IPS-18a (cell line): Measurements from ENCODE around the gene POU2F3.

Experiments
- H3K27ac ChIP-seq: one replicate; pipeline ENCODE4 v1.5.1; 2013; ENCODE audit warnings: low read length
- H3K27me3 ChIP-seq: one replicate; pipeline ENCODE4 v1.6.1; 2013; ENCODE audit warnings: mild to moderate bottlenecking, low read length; ENCODE audit not compliant: control insufficient read depth, insufficient read depth
- H3K36me3 ChIP-seq: one replicate; pipeline ENCODE4 v1.6.1; 2013; ENCODE audit warnings: low read depth, low read length; ENCODE audit not compliant: control insufficient read depth
- H3K4me1 ChIP-seq: one replicate; pipeline ENCODE4 v1.6.1; 2013; ENCODE audit warnings: low read depth, low read length; ENCODE audit not compliant: control insufficient read depth
- H3K4me3 ChIP-seq: one replicate; pipeline ENCODE4 v1.5.1; 2013; ENCODE audit warnings: low read length
- H3K9ac ChIP-seq: one replicate; pipeline ENCODE4 v1.6.1; 2013; ENCODE audit warnings: mild to moderate bottlenecking, low read length, moderate library complexity
- H3K9me3 ChIP-seq: one replicate; pipeline ENCODE4 v1.6.1; 2013; ENCODE audit warnings: low read depth, low read length; ENCODE audit not compliant: control insufficient read depth

The POU2F3 gene

GRCh38 chr11:120342226-120342625, 102.3 kb downstream of the POU2F3 start:
- no peak overlapping the region for H3K27ac ChIP-seq
- H3K9me3 ChIP-seq = no peaks in the 10 kb centered on the region
- no peak overlapping the region for H3K4me3 ChIP-seq
- no peaks in the 10 kb centered on the region for H3K36me3 ChIP-seq
- H3K4me1 ChIP-seq = peaks cover 22% of the 10 kb centered on the region
- no peak overlapping the region for H3K9ac ChIP-seq
- H3K27me3 ChIP-seq = no peaks in the 10 kb centered on the region

GRCh38 chr11:120342678-120343077, 102.7 kb downstream of the POU2F3 start:
- Histone ChIP-seq H3K27me3 (no peaks in the 10 kb centered on the region), H3K27ac (no peak overlapping the region), H3K4me3 (no peak overlapping the region), H3K4me1 (peaks cover 21% of the 10 kb centered on the region), H3K9ac (no peak overlapping the region), H3K36me3 (no peaks in the 10 kb centered on the region), H3K9me3 (no peaks in the 10 kb centered on the region)

GRCh38 chr11:120343429-120343828, 103.5 kb downstream of the POU2F3 start:
- no peak overlapping the region for H3K9ac ChIP-seq
- peaks cover 14% of the 10 kb centered on the region for H3K4me1 ChIP-seq
- H3K27me3 ChIP-seq = no peaks in the 10 kb centered on the region
- no peaks in the 10 kb centered on the region for H3K36me3 ChIP-seq
- H3K27ac ChIP-seq = no peak overlapping the region
- H3K9me3 ChIP-seq = no peaks in the 10 kb centered on the region
- no peak overlapping the region for H3K4me3 ChIP-seq

DNA sequence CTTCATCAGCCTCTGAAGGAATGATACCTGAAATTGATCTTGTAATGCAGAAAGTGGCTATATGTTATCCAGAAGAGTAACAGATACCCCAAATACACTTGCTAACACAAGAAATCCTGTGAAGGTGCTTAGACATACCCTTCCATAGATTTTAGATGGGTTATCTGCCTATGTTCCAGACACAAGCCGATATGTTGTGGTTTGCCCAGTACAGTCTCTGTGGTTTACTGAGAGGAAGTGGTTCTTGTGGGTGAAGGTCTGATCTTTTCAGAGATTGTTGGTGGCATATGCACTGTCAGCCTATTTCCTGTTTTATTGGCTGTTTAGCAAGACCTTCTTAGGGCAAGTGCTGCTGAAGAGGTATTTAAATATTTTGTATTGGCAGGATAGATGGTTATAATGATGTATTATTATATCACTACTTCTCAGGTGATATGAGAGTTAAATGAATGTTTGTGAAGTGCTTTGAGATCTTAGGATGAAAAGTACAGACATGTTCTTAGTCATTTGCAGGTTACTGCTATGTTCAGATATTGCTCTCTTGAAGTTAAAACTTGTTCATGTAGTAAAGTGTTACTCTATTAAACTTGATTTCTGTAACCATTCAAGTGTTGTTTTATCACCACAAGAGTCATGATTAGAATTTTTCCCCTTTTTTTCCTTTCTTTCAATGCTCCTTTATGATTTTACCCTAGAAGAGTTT, 104.5 kb downstream of the POU2F3 start:
- H3K4me1 ChIP-seq = peaks cover 7% of the 10 kb centered on the region
- H3K27me3 ChIP-seq = no peaks in the 10 kb centered on the region
- H3K9me3 ChIP-seq = no peaks in the 10 kb centered on the region
- no peaks in the 10 kb centered on the region for H3K36me3 ChIP-seq
- H3K27ac ChIP-seq = no peak overlapping the region
- H3K9ac ChIP-seq = no peak overlapping the region
- H3K4me3 ChIP-seq = no peak overlapping the region

GRCh38 chr11:120346233-120346632, 106.3 kb downstream of the POU2F3 start:
- no peak overlapping the region for H3K27ac ChIP-seq
- no peaks in the 10 kb centered on the region for H3K27me3 ChIP-seq
- H3K9me3 ChIP-seq = no peaks in the 10 kb centered on the region
- H3K9ac ChIP-seq = no peak overlapping the region
- peaks cover 5% of the 10 kb centered on the region for H3K4me1 ChIP-seq
- H3K4me3 ChIP-seq = no peak overlapping the region
- H3K36me3 ChIP-seq = no peaks in the 10 kb centered on the region

GRCh38 chr11:120350637-120351036, 110.7 kb downstream of the POU2F3 start:
- Histone ChIP-seq H3K27ac (no peak overlapping the region), H3K4me1 (peaks cover 6% of the 10 kb centered on the region), H3K36me3 (no peaks in the 10 kb centered on the region), H3K4me3 (no peak overlapping the region), H3K9ac (no peak overlapping the region), H3K9me3 (no peaks in the 10 kb centered on the region), H3K27me3 (no peaks in the 10 kb centered on the region)

- no peaks in the 10 kb centered on the region for H3K27me3 ChIP-seq
- H3K9me3 ChIP-seq = no peaks in the 10 kb centered on the region
- H3K4me3 ChIP-seq = no peak overlapping the region
- H3K36me3 ChIP-seq = no peaks in the 10 kb centered on the region
- no peak overlapping the region for H3K27ac ChIP-seq
- no peak overlapping the region for H3K9ac ChIP-seq
- peaks cover 6% of the 10 kb centered on the region for H3K4me1 ChIP-seq
These were observed 112.5 kb downstream of the POU2F3 start for GRCh38 chr11:120352405-120352804.

DNA sequence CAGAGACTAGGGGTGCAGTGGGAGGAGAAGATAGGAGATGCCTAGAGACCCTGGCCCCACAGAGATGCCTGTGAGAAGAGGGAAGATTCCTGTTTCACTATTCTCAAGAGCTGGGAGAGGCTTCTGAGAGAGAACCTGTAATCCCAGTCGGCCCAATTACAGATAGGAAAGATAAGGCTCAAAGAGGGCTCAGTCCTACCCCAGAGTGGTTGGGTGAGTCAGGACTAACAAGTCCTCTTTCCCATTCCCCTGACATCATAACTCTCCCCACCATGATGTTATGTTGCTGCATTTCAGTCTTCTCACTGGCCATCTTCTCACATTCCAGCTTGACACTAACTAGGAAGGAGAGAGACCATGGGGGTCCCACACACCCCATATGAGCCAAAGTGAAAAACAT, 114.1 kb downstream of the POU2F3 start:
- H3K27ac ChIP-seq = no peak overlapping the region
- H3K36me3 ChIP-seq = no peaks in the 10 kb centered on the region
- H3K9me3 ChIP-seq = no peaks in the 10 kb centered on the region
- H3K4me1 ChIP-seq = peaks cover 6% of the 10 kb centered on the region
- H3K9ac ChIP-seq = no peak overlapping the region
- H3K4me3 ChIP-seq = no peak overlapping the region
- H3K27me3 ChIP-seq = no peaks in the 10 kb centered on the region

- Histone ChIP-seq H3K9me3 (no peaks in the 10 kb centered on the region), H3K27ac (no peak overlapping the region), H3K4me1 (peaks cover 6% of the 10 kb centered on the region), H3K36me3 (no peaks in the 10 kb centered on the region), H3K27me3 (no peaks in the 10 kb centered on the region), H3K9ac (no peak overlapping the region), H3K4me3 (no peak overlapping the region)
These were observed 114.8 kb downstream of the POU2F3 start for GRCh38 chr11:120354779-120355178.

DNA sequence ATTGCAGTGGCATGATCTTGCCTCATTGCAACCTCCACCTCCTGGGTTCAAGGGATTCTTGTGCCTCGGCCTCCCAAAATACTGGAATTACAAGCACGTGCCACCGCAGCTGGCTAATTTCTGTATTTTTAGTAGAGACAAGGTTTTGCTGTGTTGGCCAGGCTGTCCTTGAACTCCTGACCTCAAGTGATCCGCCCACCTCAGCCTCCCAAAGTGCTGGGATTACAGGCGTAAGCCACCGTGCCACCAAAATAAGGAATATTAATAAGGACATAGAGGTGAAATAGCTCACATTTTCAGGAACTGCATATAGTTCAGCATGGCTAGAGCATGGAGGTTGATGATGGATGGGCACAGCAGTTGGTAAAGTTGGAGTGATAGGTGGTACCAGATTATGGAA, 117.7 kb downstream of the POU2F3 start:
- Histone ChIP-seq H3K36me3 (no peaks in the 10 kb centered on the region), H3K9me3 (no peaks in the 10 kb centered on the region), H3K4me3 (no peak overlapping the region), H3K4me1 (peaks cover 6% of the 10 kb centered on the region), H3K27me3 (no peaks in the 10 kb centered on the region), H3K27ac (no peak overlapping the region), H3K9ac (no peak overlapping the region)

- no peak overlapping the region for H3K27ac ChIP-seq
- H3K9me3 ChIP-seq = no peaks in the 10 kb centered on the region
- no peak overlapping the region for H3K4me3 ChIP-seq
- H3K9ac ChIP-seq = no peak overlapping the region
- peaks cover 6% of the 10 kb centered on the region for H3K4me1 ChIP-seq
- no peaks in the 10 kb centered on the region for H3K36me3 ChIP-seq
- no peaks in the 10 kb centered on the region for H3K27me3 ChIP-seq
These were observed 118.8 kb downstream of the POU2F3 start for GRCh38 chr11:120358729-120359128.

GRCh38 chr11:120363436-120363835, 123.5 kb downstream of the POU2F3 start:
- H3K27me3 ChIP-seq = no peaks in the 10 kb centered on the region
- no peaks in the 10 kb centered on the region for H3K9me3 ChIP-seq
- H3K27ac ChIP-seq = no peak overlapping the region
- no peak overlapping the region for H3K9ac ChIP-seq
- no peaks in the 10 kb centered on the region for H3K36me3 ChIP-seq
- H3K4me3 ChIP-seq = no peak overlapping the region
- H3K4me1 ChIP-seq = no peaks in the 10 kb centered on the region
